ENCODE data around the gene SHMT1.

SHMT1 gene

DNA sequence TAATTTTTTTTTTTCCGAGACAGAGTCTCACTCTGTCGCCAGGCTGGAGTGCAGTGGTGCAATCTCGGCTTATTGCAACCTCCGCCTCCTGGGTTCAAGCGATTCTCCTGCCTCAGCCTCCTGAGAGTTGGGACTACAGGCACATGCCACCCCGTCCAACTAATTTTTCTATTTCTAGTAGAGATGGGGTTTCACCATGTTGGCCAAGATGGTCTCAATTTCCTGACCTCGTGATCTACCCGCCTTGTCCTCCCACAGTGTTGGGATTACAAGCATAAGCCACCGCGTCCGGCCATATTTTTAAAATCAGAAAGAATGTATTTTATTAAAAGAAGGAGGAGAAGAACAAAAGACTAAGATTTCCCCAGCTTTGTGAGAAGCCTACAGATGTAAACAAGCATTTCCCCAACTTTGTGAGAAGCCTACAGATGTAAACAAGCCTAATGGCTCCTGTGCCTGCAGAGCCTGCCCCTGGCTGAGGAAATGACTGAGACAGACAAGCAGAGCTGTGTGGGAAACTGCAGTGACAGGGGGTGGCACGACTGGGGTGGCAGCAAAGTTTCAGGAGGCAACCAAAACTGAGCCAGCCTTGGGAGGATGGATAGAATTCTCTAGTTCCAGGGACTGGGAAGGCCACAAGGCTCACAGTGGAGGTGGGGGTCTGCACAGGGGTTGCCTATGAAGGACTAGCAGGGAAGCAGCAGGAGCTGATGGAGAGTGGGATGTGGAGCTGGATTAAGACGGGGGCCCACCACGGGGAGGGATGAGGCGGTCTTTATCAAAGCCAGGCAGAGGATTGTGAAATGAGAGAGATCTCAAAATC, 71.4 kb downstream of the SHMT1 start:
- no peak for DNase-seq (ENCODE audit: low read depth in 4 of 4, low spot score in 1 of 4)

DNA sequence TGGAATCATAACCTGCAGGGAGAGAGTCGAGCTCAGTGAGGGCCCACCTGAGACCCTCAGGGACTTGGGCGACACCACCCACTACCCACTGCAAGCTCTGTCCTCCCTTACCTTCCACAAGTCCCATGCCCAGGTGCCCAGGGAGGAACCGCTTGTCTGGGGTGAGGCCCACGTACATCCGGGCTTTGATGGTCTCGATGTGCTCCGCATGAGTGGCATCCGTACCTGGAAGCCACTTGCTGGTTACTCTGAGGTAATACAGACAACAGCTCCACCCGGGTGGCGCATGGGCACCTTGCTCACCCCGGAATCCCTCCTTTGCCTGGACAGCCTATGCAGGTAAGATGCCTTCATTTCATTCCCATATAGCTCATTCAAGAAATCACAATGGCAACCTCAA, 78.1 kb downstream of the SHMT1 start:
- DNase-seq (ENCODE audit: low read depth in 4 of 4, low spot score in 1 of 4), result no peak

DNA sequence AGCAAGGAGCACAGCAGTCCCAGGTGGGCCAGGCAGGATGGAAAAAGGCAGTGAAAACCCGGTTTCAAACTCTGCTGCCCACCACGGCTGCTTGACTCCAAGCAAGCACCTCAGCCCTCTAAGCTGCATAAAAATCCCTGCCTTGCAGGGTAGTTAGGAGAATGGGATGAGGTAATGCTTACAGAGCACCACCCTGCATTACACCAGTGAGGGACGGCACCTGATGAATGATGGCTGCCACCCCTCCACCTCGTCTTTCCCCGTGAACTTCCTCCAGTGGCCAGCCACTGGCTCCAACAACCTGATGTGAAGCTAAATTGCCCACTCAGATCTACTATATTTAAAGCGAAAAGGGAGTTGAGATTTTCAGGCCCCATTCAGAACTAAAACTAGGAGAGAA, 81.6 kb downstream of the SHMT1 start:
- no peak for DNase-seq (ENCODE audit: low read depth in 4 of 4, low spot score in 1 of 4)

DNA sequence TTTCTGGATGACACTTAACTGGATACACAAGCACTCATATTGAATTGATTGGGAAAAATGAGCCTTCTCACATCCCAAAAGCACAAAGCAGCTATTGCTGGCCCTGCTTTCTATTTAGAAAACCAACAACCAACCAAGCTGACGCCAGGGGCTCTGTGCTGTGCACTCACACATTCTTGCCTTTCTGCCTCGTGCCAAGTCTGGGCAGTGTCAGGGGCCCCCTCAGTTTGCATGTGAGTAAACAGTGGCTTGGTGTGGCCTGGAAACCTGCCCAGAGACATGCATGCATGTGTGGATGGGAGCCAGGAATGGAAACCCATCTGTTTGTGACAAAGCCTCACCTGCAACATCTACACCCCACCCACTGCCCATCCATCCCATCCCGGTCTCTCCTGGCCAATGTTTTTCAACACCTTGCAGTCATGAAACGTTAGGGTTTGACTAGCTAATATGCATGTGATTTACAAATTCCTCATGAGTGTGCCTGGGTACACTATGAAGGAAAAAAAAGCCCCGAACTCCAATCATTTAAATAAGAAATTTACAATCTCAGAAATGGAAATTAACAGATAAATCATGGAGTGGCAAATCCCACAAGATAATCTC, 82.5 kb downstream of the SHMT1 start:
- no peak for DNase-seq (ENCODE audit: low read depth in 4 of 4, low spot score in 1 of 4)

DNA sequence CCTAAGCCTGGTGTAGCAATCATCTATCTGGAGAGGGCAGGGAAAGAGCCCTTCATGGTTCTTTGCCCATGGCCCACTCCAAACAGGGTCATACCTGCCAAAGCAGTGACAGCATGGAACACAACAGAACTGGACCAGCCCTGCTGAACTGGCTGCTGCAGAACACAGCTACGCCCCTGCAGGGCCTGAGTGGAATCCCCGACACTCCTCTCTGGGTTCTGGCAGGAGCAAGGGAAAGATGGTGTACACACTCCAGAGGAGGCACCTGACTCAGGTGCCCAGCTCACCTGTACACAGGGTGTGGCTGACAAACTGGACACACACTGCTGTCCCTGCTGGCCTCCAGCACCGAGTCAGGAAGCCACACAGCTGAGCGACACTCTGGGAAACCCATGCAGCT, 83.1 kb downstream of the SHMT1 start:
- no peak for DNase-seq (ENCODE audit: low read depth in 4 of 4, low spot score in 1 of 4)

DNA sequence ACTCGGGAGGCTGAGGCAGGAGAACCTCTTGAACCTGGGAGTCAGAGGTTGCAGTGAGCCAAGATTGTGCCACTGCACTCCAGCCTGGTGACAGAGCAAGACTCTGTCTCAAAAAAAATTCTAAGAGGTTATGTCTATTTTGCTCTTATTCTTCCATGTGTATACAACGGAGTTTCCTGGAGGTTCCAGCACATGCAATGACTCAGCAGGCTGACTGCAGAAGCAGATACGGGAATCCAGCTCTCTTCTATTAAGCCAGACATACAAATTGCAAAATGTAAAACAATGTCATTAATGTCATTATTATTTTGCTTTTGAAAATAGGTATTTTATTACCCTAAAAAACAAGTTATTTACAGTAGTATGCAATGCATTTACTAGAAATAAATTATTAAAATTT, 84.5 kb downstream of the SHMT1 start:
- DNase-seq (ENCODE audit: low read depth in 4 of 4, low spot score in 1 of 4), result no peak

Measured in stimulated activated CD4-positive, alpha-beta T cell treated with anti-CD3 and anti-CD28 coated beads, Interleukin-1b, Interleukin-23, amount 100 ng/mL, for 24 hours (primary cell).